CD4-positive, alpha-beta T cell treated with Interleukin-1 beta for 1 hour (primary cell): ENCODE data around the gene CBX4.

Experiments used
- DNase-seq, 2 donors: peaks; one replicate each; pipeline ENCODE4 v3.0.0-alpha.2; 2020 to 2022

The CBX4 gene

GRCh38 chr17:79841369-79842135 is 2.3 kb upstream of the CBX4 start:
- DNase-seq: no peak

- DNase-seq: no peak
Observed at GRCh38 chr17:79840989-79841286, 1.7 kb upstream of the CBX4 start.

GRCh38 chr17:79840269-79840988 is 1.2 kb upstream of the CBX4 start:
- peak in 1 of 2 donors; percentile 40 for DNase-seq

DNA sequence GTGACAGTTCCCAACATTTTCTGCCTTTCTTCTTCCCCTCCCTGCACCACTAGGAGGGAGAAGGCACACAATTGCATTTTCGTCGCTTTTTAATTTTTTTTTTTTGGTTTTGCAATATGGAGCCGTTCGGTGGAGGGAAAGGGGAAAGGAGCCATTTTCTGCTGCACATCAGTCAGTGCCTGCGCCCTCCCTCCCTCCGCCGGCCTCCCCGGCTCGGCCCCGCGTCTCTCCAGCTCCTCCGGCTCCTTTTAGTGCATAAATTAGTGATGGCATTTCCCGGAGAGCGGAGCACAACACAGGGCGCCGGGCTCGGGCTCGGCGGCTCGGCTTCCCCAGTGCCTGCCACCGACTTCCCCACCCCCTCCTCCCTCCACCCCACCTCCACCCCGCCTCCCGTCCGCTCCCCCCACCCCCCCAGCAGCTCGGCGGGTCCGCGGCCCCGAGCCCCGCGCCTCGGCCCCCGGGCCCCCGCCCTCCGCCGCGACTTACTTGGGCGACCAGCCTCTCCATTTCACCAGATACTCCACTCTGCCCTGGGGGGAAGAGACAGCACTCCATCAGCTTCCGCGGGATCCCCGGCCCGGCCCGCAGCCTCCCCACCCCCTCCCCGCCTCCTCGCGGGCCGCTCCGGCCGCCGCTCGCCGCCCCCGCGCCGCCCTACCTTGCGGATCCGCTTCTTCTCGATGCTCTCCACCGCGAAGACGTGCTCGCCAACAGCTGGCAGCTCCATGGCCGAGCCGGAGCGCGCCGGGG is 542 bp downstream of the CBX4 start:
- peak; percentile 47 to 52 for DNase-seq

GRCh38 chr17:79837888-79838521 is 1.2 kb downstream of the CBX4 start:
- peak; percentile 55 for DNase-seq

DNA sequence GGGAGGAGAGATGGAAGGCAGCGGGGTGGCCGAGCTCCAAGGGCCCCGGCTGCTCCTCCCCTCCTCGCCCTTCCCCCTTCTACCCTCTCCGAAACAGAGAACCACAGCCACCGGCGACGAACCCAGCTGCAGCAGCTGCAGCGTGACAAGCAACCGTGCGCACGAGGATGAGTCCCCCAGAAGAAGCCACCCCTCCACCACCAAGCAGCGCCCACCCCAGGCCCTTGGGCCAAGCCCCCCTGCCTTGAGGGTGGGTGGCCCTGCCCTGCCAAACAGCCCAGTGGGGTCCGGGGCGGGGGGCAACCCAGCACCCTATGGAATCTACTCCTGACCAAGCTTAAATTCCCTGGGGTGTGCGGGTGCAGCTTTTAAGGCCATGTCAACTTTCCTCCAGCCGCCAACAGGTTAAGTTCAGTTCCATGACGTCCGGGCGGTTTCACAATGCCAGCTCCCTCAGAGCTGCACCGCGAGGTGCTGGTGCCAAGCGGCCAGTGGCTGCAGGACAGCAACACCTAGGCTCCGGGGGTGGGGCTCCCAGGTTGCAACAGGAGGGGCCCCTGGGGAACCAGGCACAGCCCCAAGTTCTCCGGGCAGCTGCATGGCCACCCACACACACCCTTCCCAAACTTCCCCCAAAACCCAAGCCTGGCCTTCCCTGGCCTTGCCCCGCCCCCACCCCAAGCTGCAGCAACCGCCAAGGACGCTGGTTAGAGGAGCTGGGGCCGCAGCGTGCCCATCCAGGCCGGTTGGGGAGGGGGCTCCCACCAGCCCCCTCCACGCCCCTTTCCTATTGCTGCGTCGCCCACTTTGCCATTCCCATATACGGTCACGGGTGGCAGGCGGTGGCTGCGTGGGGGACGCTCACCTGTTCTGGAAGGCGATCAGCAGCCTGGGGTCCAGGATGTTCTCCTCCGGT is 2.0 kb downstream of the CBX4 start:
- DNase-seq: peak in 1 of 2 donors; percentile 60

DNA sequence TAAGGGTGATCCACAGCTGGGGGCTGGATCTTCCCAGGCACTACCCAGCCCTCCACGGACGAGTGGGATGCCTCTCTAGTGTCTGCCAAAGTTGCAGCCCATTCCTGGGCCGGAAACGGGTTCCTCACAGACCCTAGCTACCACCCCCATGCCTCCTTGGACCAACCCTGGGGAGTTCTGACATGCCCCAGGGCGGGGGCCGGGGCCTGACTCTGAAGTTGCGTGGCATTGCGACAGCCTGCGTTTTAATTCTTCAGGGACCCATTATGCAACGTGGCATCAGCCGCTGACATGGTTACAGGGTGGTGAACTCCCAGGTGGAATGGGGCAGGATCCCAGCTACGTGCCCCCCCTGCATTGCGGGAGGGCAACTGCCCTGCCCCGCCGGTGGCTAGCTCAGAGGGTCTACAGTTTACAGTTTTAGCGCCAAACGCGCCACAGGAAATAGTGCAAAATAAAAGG is 2.7 kb downstream of the CBX4 start:
- DNase-seq: no peak

- no peak for DNase-seq
Observed at GRCh38 chr17:79835953-79836509, 3.2 kb downstream of the CBX4 start.

- DNase-seq: no peak
Observed at GRCh38 chr17:79835470-79835899, 3.8 kb downstream of the CBX4 start.

DNA sequence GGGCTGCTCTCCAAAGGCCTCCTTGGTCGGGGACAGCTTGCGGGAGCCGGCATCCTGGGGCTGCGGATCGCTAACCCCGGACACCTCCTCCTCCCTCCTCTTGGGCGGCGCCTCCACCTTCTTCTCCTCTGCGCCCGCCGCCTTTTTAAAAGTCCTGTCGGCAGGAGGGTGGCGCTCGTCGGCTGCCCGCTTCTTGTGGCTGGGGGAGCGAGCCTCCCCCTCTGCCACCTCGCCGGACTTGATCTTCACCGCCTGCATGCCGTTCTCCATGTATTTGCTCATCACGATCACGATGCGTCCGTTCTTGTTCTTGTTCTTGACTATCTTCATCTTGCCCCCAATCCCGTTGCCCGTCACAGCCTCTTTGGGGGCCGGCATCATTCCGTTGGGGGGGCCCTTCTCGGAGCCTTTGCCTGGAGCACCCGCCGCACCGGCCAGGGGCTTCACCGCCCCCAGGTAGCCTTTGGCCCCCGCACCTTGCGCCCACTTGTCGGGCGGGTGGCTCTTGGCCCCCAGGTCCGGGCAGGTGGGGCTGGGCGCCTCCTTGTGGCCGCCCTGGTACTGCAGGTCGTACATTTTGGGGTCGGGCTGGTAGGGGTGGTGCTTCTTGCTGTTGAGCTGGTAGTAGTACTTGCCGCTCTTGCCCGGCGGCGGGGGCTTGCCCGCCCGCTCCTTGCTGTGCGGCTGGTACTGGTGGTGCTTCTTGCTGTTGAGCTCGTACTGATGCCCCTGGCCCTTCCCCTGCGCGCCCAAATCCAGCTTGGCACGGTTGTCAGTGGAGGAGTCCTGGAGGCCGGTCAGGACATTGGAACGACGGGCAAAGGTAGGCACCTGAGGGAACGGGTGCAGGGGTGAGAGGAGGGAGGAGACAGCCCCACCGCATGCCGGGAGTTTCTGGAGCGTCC is 4.4 kb downstream of the CBX4 start:
- peak in 1 of 2 donors; percentile 62 for DNase-seq

DNA sequence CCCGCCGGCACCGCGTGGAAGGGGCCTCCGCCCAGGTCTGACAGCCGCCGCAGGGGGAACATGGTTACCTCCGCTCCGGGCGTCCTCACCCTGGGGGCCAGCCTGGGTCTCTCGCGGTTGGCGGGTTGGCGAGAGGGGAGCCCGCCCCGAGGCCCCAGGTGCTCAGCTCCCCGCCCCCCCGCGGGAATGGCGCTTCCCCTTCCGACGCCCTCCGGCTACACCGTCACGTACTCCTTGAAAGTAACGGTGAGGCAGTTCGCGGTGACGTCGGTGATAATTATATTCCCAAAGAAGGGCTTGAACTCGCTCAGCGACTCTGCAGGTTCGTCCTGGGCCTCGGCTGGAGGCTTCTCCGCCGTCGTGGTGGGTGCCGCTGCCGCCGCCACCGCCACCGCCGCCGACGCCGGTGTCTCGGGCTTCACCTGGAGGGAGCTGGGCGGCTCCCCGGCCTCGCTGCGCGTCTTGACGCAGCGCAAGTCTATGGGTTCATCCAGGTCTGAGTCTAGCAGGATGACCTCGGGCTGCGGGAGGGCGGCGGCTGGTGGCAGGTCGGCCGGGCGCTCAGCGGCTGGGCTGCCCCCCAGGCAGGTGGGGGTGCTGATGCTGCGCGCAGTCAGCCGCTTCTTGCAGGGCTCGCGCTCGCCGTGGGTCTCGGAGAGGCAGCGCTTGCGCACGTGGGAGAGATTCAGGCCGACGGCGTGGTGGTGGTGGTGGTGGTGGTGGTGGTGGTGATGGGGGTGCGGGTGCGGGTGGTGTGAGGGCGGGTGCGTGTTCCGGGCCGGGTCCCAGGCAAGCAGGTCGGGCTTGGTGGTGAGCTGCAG is 5.3 kb downstream of the CBX4 start:
- DNase-seq: no peak

DNA sequence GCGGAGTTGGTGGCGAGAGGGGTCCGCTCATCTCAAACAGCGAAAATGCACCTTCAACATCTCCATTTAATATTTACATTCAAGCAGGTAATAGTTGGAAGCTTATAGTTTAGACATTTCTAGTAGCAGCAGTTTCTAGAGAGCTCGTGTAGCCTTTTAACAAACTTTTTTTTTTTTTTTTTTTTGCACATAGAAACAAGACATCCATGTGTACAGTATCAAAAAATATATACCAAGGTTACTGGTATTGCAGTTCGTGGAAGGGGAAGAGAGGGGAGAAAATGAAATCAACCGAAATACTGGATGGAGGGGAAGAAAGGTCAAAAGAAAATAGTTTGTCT is 6.2 kb downstream of the CBX4 start:
- no peak for DNase-seq

DNA sequence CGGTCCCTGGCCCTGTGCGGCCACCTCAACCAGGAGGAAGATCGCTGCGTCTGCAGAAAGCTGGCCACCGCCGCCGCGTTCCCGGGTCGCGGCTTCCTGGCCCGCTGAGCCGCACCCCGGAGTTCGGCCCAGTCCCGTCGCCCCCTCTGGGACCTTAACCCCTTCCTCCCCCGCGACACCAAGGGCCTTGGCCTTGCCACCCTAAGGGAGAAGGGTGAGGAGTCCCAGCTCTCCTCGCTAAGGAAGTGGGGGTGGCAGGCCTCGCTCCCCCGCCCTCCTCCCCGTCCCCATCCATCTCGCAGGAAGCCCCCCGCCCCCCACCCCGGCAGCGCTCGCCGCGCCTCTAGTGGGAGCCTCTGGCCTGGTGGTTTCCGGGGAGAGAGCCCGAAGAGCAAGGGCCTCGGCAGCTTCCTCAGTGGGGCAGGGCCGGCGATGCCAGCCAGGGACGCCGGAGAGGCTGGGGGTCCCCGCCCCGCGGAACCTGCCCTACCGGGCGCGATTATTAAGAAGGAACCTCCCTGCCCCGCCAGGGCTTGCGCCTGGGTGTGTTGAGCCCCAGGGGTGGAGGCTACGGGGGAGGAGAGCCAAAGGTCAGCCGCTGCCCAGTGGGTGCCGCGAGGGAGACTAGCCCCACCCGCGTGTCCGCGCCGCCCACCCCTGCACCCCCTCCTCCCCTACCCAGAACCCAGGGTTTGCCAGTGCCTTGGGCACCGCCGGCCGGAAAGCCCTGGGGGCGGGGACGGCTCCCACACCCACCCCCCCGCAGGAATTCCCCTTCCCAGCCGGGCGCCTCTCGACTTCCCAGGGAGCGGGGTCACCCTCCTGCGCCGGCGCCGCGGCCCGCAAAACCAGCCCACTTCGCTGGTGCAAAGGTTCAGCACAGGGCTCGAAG is 6.8 kb downstream of the CBX4 start:
- DNase-seq: no peak

DNA sequence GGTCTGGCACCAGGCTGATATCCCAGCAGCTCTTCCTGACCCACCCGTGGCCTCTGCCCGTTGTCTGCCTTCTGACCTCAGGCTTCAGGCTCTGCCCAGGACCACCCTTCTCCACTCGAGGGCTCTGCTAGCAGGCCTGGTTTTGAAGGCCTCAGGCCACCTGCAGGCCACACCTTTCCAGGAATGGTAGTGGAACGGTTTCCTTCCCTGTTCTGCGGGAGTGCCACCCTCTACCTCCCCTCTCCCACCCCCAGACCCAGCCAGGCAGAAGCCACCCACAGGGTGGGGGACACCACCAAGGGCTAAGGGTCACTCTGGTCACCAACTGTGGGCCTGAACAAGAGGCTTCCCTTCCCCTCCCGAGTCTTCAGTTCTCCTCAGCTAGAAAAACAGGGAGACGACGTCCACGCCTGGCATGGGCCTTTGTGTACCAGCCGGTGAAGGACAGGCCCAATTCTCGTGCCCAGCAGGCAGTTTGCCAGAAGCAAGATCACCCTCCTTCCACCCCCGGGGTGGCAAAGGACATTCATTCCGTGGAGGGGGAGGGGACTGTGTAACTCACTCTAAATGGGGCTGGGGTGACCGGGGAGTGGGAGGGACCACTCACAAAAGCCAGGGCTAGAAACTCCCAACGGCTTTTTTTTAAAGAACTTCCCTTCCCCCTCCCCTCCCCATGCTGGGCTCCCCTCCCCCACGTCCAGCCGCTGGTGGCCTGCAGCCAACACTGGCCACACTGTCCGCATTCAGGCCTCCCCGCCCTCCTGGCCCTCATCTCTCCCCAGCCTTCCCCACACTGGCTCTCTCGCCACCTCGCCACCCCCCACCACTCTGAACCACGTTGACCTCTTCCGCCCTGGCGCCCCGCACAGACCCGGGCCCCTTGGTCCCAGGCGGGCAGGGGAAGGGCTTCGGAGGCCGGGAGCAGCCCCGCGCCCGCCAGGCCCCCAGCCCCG is 7.7 kb downstream of the CBX4 start:
- no peak for DNase-seq

DNA sequence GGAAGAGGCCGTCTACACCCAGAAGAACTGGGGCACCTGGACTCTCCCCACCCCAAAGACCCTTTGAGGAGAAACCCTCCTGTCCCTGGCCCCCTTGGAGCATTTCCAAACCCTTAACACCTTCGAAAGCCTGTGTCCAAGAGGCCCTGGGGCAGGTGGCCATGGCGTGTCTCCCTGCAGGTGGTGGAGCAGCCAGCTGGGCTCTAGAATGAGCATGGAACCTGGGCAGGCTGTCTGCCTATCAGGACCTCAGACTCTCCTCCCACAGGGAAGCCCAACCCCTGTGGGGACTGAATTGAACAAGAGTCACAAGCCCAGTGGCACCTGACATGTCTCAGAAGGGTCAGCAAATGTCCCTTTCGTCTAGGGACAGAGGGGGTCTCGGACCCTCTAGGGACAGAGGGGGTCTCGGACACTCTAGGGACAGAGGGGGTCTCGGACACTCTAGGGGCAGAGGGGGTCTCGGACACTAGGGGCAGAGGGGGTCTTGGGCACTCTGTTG is 8.4 kb downstream of the CBX4 start:
- DNase-seq: no peak

DNA sequence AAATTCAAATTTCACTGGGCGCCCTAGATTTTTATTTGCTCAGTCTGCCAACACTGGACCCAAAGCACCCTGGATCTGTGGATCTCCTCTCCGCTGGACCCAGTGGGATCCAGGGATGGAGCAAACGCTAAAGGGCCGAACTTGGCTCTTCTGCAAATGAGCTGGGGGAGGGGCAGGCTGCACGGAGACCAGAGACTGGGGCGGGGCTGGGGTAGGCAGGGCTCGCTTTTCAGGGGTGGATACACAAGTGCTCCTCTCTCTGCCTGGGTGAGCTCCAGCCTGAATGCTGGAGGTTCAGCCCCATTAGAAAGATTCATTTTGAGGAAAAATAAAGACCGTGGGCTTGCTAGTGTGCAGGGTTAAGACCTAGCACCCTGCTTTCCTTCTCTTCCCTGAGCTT is 8.9 kb downstream of the CBX4 start:
- DNase-seq: no peak

GRCh38 chr17:79829457-79829856 is 9.8 kb downstream of the CBX4 start:
- no peak for DNase-seq
